ENCODE data around the gene NECAB2. TPM values are rescaled to one million over a fixed set of nuclear protein-coding genes. Genes with fewer than 3 reads are reported as not detected.

NECAB2 gene
- total RNA-seq, 1 donor from 2014 or later, result not detected

DNA sequence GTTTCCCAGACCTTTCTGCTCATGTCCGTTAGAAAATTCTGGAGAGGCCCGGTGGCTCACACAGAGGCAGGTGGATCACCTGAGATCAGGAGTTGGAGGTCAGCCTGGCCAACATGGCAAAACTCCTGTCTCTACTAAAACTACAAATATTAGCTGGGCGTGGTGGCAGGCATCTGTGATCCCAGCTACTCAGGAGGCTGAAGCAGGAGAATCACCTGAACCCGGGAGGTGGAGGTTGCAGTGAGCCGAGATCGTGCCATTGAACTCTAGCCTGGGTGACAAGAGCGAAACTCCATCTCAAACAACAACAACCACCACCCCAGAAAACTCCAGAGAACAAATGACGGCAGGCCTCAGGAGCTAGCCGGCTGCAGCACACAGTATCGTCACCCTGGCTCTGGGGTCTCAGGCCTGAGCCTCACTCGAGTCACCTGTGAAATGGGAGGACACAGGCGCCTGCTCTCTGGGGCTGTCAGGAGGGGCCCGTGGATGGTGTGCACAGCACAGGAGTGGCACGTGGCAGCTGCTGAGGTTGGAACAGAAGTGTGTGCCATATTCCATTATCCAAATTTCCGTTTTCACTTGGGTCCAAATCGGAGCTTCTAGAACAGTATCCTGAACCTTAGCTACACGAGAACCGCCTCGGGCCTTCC, 77.9 kb downstream of the NECAB2 start:
- Mint-ChIP-seq H3K27me3 (ENCODE audit: unreplicated experiment) (peaks cover 7% of the 10 kb centered on the region), H3K4me3 (ENCODE audit: unreplicated experiment) (no peak overlapping the region), H3K9me3 (ENCODE audit: unreplicated experiment) (no peaks in the 10 kb centered on the region), H3K27ac (ENCODE audit: unreplicated experiment) (no peak overlapping the region), H3K36me3 (ENCODE audit: unreplicated experiment) (peaks cover 6% of the 10 kb centered on the region), H3K4me1 (ENCODE audit: unreplicated experiment) (peaks cover 3% of the 10 kb centered on the region)
- DNase-seq (ENCODE audit: extremely low spot score, unreplicated experiment), result no peak
- TF ChIP-seq, protein P1, sequence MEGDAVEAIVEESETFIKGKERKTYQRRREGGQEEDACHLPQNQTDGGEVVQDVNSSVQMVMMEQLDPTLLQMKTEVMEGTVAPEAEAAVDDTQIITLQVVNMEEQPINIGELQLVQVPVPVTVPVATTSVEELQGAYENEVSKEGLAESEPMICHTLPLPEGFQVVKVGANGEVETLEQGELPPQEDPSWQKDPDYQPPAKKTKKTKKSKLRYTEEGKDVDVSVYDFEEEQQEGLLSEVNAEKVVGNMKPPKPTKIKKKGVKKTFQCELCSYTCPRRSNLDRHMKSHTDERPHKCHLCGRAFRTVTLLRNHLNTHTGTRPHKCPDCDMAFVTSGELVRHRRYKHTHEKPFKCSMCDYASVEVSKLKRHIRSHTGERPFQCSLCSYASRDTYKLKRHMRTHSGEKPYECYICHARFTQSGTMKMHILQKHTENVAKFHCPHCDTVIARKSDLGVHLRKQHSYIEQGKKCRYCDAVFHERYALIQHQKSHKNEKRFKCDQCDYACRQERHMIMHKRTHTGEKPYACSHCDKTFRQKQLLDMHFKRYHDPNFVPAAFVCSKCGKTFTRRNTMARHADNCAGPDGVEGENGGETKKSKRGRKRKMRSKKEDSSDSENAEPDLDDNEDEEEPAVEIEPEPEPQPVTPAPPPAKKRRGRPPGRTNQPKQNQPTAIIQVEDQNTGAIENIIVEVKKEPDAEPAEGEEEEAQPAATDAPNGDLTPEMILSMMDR (IDR thresholded peaks at IDR 0.05), result no peak

DNA sequence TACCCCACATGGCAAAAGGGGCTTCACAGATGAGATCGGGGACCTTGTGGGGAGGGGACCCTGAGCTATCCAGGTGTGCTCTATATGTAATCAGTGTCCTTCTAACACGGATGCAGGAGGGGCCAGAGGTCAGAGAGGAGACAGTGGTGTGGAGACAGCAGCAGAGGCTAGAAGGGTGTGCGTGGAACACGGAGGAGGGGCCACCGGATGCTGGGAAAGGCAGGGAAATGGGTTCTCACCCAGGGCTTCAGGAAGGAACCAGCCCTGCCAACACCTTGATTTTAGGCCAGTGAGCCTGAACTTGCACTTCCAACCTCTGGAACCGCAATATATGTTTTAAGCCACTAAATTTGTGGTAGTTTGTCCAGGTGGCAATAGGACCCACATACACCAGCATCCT, 79.2 kb downstream of the NECAB2 start:
- H3K27me3 Mint-ChIP-seq (ENCODE audit: unreplicated experiment), result no peaks in the 10 kb centered on the region
- H3K9me3 Mint-ChIP-seq (ENCODE audit: unreplicated experiment), result no peaks in the 10 kb centered on the region
- H3K36me3 Mint-ChIP-seq (ENCODE audit: unreplicated experiment), result peaks cover 6% of the 10 kb centered on the region
- TF ChIP-seq, protein P1 (IDR thresholded peaks at IDR 0.05), result no peak
- peaks cover 3% of the 10 kb centered on the region for H3K4me1 Mint-ChIP-seq (ENCODE audit: unreplicated experiment)
- DNase-seq (ENCODE audit: extremely low spot score, unreplicated experiment), result no peak
- H3K27ac Mint-ChIP-seq (ENCODE audit: unreplicated experiment), result no peak overlapping the region
- H3K4me3 Mint-ChIP-seq (ENCODE audit: unreplicated experiment), result no peak overlapping the region

DNA sequence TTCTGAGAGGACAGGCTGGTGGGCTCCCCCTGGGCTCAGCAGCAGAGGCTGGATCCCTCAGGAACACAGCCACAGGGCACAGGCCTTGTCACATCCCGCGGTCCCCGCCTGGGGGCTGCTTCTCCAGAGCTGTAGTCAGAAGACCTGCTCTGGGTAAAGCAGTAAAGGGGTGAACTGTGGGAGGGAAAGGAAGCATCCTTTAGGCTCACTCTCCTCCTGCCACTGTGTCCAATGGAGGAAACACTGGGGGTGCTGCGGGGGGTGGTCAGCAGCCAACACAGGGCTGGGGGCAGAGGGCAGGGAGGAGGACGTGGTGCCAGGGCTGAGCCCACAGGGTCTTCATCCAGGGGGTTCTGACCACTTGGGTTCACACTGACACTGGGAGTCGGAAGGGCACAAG, 79.6 kb downstream of the NECAB2 start:
- Mint-ChIP-seq H3K9me3 (ENCODE audit: unreplicated experiment) (no peaks in the 10 kb centered on the region), H3K4me3 (ENCODE audit: unreplicated experiment) (no peak overlapping the region), H3K4me1 (ENCODE audit: unreplicated experiment) (peaks cover 3% of the 10 kb centered on the region), H3K27ac (ENCODE audit: unreplicated experiment) (no peak overlapping the region), H3K27me3 (ENCODE audit: unreplicated experiment) (no peaks in the 10 kb centered on the region), H3K36me3 (ENCODE audit: unreplicated experiment) (peaks cover 11% of the 10 kb centered on the region)
- DNase-seq (ENCODE audit: extremely low spot score, unreplicated experiment), result no peak
- TF ChIP-seq, protein P1 (IDR thresholded peaks at IDR 0.05), result no peak

DNA sequence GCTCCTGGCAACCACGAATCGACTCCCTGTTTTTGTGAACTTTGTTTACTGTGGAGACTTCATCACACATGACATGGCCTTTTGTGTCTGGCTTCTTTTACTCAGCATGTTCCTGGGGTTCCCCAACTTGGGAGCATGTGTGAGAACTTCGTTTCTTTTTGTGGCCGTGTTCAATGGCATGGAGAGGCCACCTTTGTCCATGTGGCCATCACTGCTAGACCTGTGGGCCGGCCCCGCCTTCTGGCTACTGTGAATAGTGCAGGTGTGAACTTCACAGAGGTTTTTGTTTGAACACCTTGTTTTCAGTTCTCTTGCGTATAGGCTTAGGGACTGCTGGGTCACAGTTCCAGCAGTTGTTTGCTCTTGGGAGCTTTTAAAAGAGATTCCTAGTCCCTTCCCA, 80.2 kb downstream of the NECAB2 start:
- H3K27ac Mint-ChIP-seq (ENCODE audit: unreplicated experiment), result no peak overlapping the region
- H3K9me3 Mint-ChIP-seq (ENCODE audit: unreplicated experiment), result no peaks in the 10 kb centered on the region
- peaks cover 3% of the 10 kb centered on the region for H3K4me1 Mint-ChIP-seq (ENCODE audit: unreplicated experiment)
- no peak for DNase-seq (ENCODE audit: extremely low spot score, unreplicated experiment)
- H3K4me3 Mint-ChIP-seq (ENCODE audit: unreplicated experiment), result no peak overlapping the region
- no peaks in the 10 kb centered on the region for H3K27me3 Mint-ChIP-seq (ENCODE audit: unreplicated experiment)
- H3K36me3 Mint-ChIP-seq (ENCODE audit: unreplicated experiment), result peaks cover 17% of the 10 kb centered on the region
- TF ChIP-seq, protein P1 (IDR thresholded peaks at IDR 0.05), result no peak

DNA sequence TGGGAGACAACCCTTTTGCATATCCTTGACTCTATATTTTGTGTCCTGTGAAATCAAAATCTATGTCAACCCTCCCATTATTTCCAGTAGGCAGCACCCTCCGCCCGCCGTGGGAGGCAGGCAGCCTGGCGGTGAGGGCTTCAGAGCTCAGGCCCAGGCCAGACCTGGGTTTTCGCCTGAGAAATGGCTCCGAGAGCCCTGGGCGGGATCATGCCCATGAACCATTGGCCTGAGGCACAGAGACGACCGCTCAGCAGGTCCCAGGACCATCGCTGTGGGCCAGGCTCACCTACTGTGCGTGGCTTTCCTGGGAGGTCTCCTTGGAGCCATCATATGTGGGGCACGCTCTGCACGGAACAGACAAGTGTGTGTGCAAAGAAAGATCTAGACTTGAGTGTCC, 80.8 kb downstream of the NECAB2 start:
- H3K9me3 Mint-ChIP-seq (ENCODE audit: unreplicated experiment), result no peaks in the 10 kb centered on the region
- no peak overlapping the region for H3K27ac Mint-ChIP-seq (ENCODE audit: unreplicated experiment)
- H3K27me3 Mint-ChIP-seq (ENCODE audit: unreplicated experiment), result no peaks in the 10 kb centered on the region
- TF ChIP-seq, protein P1 (IDR thresholded peaks at IDR 0.05), result no peak
- peaks cover under 1% of the 10 kb centered on the region for H3K4me1 Mint-ChIP-seq (ENCODE audit: unreplicated experiment)
- H3K36me3 Mint-ChIP-seq (ENCODE audit: unreplicated experiment), result peaks cover 23% of the 10 kb centered on the region
- no peak overlapping the region for H3K4me3 Mint-ChIP-seq (ENCODE audit: unreplicated experiment)
- DNase-seq (ENCODE audit: extremely low spot score, unreplicated experiment), result no peak
